K562 (cell line): ENCODE data around the gene CPPED1. TPM values are rescaled to one million over a fixed set of nuclear protein-coding genes. Genes with fewer than 3 reads are reported as not detected.
A peak's percentile ranks its signal among the peaks of the same experiment; 100 is the strongest.

ENCODE experiments used
- ATAC-seq: fragments of 200-7000 bp; cut with Tn5 transposase; 3 replicates; pipeline ENCODE4 v1.9.1; 2020; ENCODE audit warnings: moderate library complexity
- BruUV-seq: library from RNA; stranded (reverse); fragments of 400-500 nt; replicated peaks from 2 replicates; lab custom pipeline; 2021; lab: Mats Ljungman, UMichigan
- CTCF ChIA-PET: fragments of 300-600 bp; formaldehyde crosslinking; extraction: SDS; loops from one replicate; lab custom pipeline; 2021; ENCODE audit warnings: low intra/inter-chr PET ratio; lab: Yijun Ruan, JAX
- POLR2A ChIA-PET: fragments of 300-600, 350-650 bp; sonication (Branson Sonifier 250); formaldehyde crosslinking; extraction: SDS; loops from one replicate; lab custom pipeline; 2021; ENCODE audit warnings: antibody characterized with exemption, inconsistent platforms; lab: Yijun Ruan, JAX
- DNase-seq, 4 experiments: peaks; one replicate each; pipeline versions ENCODE4 v3.0.0 to v3.0.0-alpha.2; 2011 to 2018; ENCODE audit warnings: low spot score in 3 of 4, mixed read lengths in 3 of 4; ENCODE audit errors: extremely low read depth in 1 of 4
- FAIRE-seq: peaks from 2 replicates; lab custom pipeline; 2011; peaks lifted over from hg19 to GRCh38; lab: Jason Lieb, UNC
- H2AFZ ChIP-seq: 2 replicates; pipeline ENCODE4 v1.6.0; 2011; ENCODE audit warnings: low read depth, low read length, control low read depth, inconsistent platforms
- H3K27ac ChIP-seq: fragments of 200-600 bp; 3 replicates; pipeline ENCODE4 v1.8.0; 2011; ENCODE audit warnings: low read depth, mild to moderate bottlenecking, control low read depth, inconsistent platforms, low read length, moderate library complexity, mixed read lengths; ENCODE audit errors: extremely low read depth
- H3K27me3 ChIP-seq, 2 experiments: fragments of 300-600 bp in 1 of 2; 2 replicates in 1 of 2; 3 replicates in 1 of 2; pipeline versions ENCODE4 v1.6.0 to v1.8.0; 2011; ENCODE audit warnings: inconsistent platforms in 2 of 2, low read length in 2 of 2, mild to moderate bottlenecking in 1 of 2, mixed read lengths in 1 of 2, moderate library complexity in 1 of 2; ENCODE audit not compliant: control insufficient read depth in 2 of 2, insufficient read depth in 2 of 2
- H3K36me3 ChIP-seq: fragments of 300-600 bp; 3 replicates; pipeline ENCODE4 v1.8.0; 2011; ENCODE audit warnings: mild to moderate bottlenecking, low read length, inconsistent platforms; ENCODE audit not compliant: control insufficient read depth, insufficient read depth
- H3K4me1 ChIP-seq, 2 experiments: fragments of 200-600 bp in 1 of 2; replicated peaks in 1 of 2; 2 replicates in 1 of 2; 3 replicates in 1 of 2; pipeline versions ENCODE4 v1.5.1 to v1.8.0; 2011; ENCODE audit warnings: inconsistent platforms in 2 of 2, low read length in 2 of 2, mild to moderate bottlenecking in 1 of 2, mixed read lengths in 1 of 2, moderate library complexity in 1 of 2; ENCODE audit not compliant: control insufficient read depth in 2 of 2, insufficient read depth in 2 of 2
- H3K4me2 ChIP-seq: 2 replicates; pipeline ENCODE4 v1.6.1; 2011; ENCODE audit warnings: low read length, control low read depth, inconsistent platforms, mixed read lengths; ENCODE audit not compliant: insufficient read depth
- H3K4me3 ChIP-seq: fragments of 200-600 bp; sonication (generic), shearing (Covaris generic); 2 replicates; pipeline ENCODE4 v1.5.1; 2016; ENCODE audit warnings: control low read depth, inconsistent platforms
- H3K79me2 ChIP-seq: fragments of 200-600 bp; 3 replicates; pipeline ENCODE4 v1.8.0; 2011; ENCODE audit warnings: low read length, inconsistent platforms; ENCODE audit not compliant: control insufficient read depth, insufficient read depth
- H3K9ac ChIP-seq, 2 experiments: 2 replicates each; pipeline versions ENCODE4 v1.6.0 to v1.6.1; 2011; ENCODE audit warnings: low read depth in 2 of 2, low read length in 2 of 2, control low read depth in 1 of 2, inconsistent platforms in 1 of 2, mild to moderate bottlenecking in 1 of 2, mixed read lengths in 1 of 2; ENCODE audit not compliant: insufficient read depth in 1 of 2
- H3K9me1 ChIP-seq: one replicate; pipeline ENCODE4 v1.6.0; 2011; ENCODE audit warnings: inconsistent platforms, mild to moderate bottlenecking, low read length, moderate library complexity; ENCODE audit not compliant: control insufficient read depth, insufficient read depth
- H3K9me3 ChIP-seq: replicated peaks from 2 replicates; pipeline ENCODE4 v1.5.1; 2011; ENCODE audit warnings: low read depth, low read length, inconsistent platforms; ENCODE audit not compliant: control insufficient read depth, insufficient read depth
- H4K20me1 ChIP-seq: replicated peaks from 2 replicates; pipeline ENCODE4 v1.6.1; 2011; ENCODE audit warnings: low read length, inconsistent platforms, mixed read lengths; ENCODE audit not compliant: control insufficient read depth, insufficient read depth
- BDP1 ChIP-seq: IDR thresholded peaks from 3 replicates; pipeline ENCODE4 v1.6.1; 2011; ENCODE audit not compliant: insufficient read length, insufficient read depth
- DIDO1 ChIP-seq: fragments of 450-650 bp; IDR thresholded peaks from 2 replicates; pipeline ENCODE4 v1.6.1; 2016; ENCODE audit warnings: low read depth, missing biosample characterization, missing genetic modification characterization
- TCFL5 ChIP-seq: fragments of 250-450 bp; sonication (Bioruptor Pico); conservative IDR thresholded peaks from 2 replicates; pipeline ENCODE4 v1.6.1; 2021; ENCODE audit warnings: mild to moderate bottlenecking, moderate library complexity, matching md5 sums
- ZBTB40 ChIP-seq, 2 experiments: fragments of 450-650 bp in 1 of 2; sonication (generic) in 1 of 2; formaldehyde crosslinking in 1 of 2; IDR thresholded peaks; 2 replicates each; pipeline versions ENCODE4 v1.7.1 to v1.9.0; 2016 to 2022; ENCODE audit warnings: inconsistent platforms in 1 of 2, mild to moderate bottlenecking in 1 of 2, missing genetic modification reagents in 1 of 2
- ZNF384 ChIP-seq: IDR thresholded peaks from 2 replicates; pipeline ENCODE4 v1.6.1; 2012; ENCODE audit warnings: low read depth, low read length, improper control_type of control experiment
- WGBS: fragments of 100-300 bp; shearing (Covaris generic); methylation state at CpG from one replicate; pipeline ENCODE4 v1.1.6; 2016; ENCODE audit warnings: low coverage, mixed read lengths; ENCODE audit not compliant: insufficient coverage; ENCODE audit errors: missing lambda C conversion rate; 5-methylcytosine and 5-hydroxymethylcytosine counted together
- in situ Hi-C: fragments of 300-500 bp; cut with MboI; formaldehyde crosslinking; loops from 4 replicates; pipeline ENCODE4 v1.15.0; 2018; ENCODE audit warnings: inconsistent platforms, mixed read lengths
- intact Hi-C: fragments of 100-400 bp; cut with micrococcal nuclease; formaldehyde crosslinking; loops from 2 replicates; pipeline ENCODE4 v1.14.2; 2022
- polyA plus RNA-seq, 8 experiments: library from polyadenylated mRNA; depleted of rRNA in 4 of 8; stranded (reverse) in 5 of 8; unstranded in 3 of 8; fragments of >200 nt; fragmentation: Nextera tagmentation in 2 of 8; fragmentation: Illumina TruSeq in 1 of 8; extraction: Ambion mirVana in 2 of 8; extraction: Trizol in 1 of 8; gene quantifications; 2 replicates each; pipeline versions ENCODE4 v1.2.1 to v1.2.3, GENCODE V29; 2011 to 2014; ENCODE audit warnings: inconsistent platforms in 1 of 8, missing spikeins in 1 of 8
- total RNA-seq, 7 experiments: library from RNA; depleted of rRNA in 6 of 7; stranded (reverse); fragments of >200 nt in 6 of 7; fragmentation: Illumina TruSeq in 2 of 7; extraction: Trizol in 2 of 7; gene quantifications; 2 replicates each; pipeline versions ENCODE4 v1.2.1 to v1.2.3, GENCODE V29; 2011 to 2021; ENCODE audit warnings: low replicate concordance in 1 of 7

CPPED1 gene
- total and polyA plus RNA-seq, 9 of the 15 experiments (the other 6 are each of a cell fraction or from before 2014, with no cell fraction given), result 7.5 to 25.7 (median 16.9) TPM

- TF ChIP-seq TCFL5 (CRISPR knock-in tag) (no peak), BDP1 (no peak)
- TF ChIP-seq, all 486 proteins: peak for 0
Observed at GRCh38 chr16:12659871-12660270, 143.8 kb downstream of the CPPED1 start (continued).

GRCh38 chr16:12658506-12658905, 145.2 kb downstream of the CPPED1 start:
- peak; percentile 82 for TF ChIP-seq ZBTB40 (IDR thresholded peaks at IDR 0.05)
- peak; percentile 84 for TF ChIP-seq ZBTB40 (CRISPR knock-in tag; IDR thresholded peaks at IDR 0.05)
- peak; percentile 51; the same call in 1 of the 2 replicates for TF ChIP-seq ZNF384
- no peak for TF ChIP-seq DIDO1
- TF ChIP-seq, all 486 proteins: peak for 2
- no peak for DNase-seq
- intact Hi-C loops, result no loop called here
- CTCF ChIA-PET, result no interaction called here
- Histone ChIP-seq H3K9ac (no peak overlapping the region), H2AFZ (no peak overlapping the region), H3K4me2 (no peak overlapping the region), H3K4me3 (no peak overlapping the region), H3K9me3 (no peaks in the 10 kb centered on the region), H3K36me3 (no peaks in the 10 kb centered on the region), H4K20me1 (no peaks in the 10 kb centered on the region), H3K4me1 (no peaks in the 10 kb centered on the region), H3K27me3 (no peaks in the 10 kb centered on the region), H3K79me2 (no peaks in the 10 kb centered on the region), H3K27ac (no peak overlapping the region), H3K9me1 (no peaks in the 10 kb centered on the region)
- POLR2A ChIA-PET, result no interaction called here
- no peak for ATAC-seq
- in situ Hi-C loops, result no loop called here
- BruUV-seq, result no TSS peak
- WGBS, result 49% methylated on average over 5 of the region's 5 CpGs
- no peak for FAIRE-seq
